Activated CD8-positive, alpha-beta memory T cell treated with anti-CD3 and anti-CD28 coated beads for 1 hour (primary cell): ENCODE measurements around the gene ACTL8.

ENCODE experiments used
- DNase-seq, 2 donors: peaks; one replicate each; pipeline ENCODE4 v3.0.0-alpha.2; 2020; ENCODE audit warnings: low read depth in 1 of 2; ENCODE audit errors: extremely low read depth in 1 of 2

The ACTL8 gene

GRCh38 chr1:17869815-17870214 lies 114.7 kb downstream of the ACTL8 start:
- DNase-seq, result no peak

DNA sequence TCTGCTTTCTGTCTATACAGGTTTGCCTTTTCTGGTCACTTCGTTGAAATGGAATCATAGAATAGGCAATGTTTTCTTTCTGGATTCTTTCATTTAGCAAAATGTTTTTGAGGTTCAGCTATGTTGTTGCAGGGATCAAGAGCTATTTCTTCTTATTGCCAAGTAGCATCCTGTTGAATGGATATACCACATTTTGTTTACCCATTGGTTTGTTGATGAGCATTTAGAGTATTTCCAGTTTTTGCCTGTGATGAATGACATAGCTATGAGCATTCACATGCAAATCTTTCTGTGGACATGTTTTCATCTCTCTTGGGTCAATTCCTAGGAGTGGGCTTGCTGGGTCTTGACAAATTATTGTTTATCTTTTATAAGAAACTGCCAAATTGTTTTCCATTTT lies 115.5 kb downstream of the ACTL8 start:
- no peak for DNase-seq

- no peak for DNase-seq
Observed at GRCh38 chr1:17873007-17873675, 118.0 kb downstream of the ACTL8 start.

DNA sequence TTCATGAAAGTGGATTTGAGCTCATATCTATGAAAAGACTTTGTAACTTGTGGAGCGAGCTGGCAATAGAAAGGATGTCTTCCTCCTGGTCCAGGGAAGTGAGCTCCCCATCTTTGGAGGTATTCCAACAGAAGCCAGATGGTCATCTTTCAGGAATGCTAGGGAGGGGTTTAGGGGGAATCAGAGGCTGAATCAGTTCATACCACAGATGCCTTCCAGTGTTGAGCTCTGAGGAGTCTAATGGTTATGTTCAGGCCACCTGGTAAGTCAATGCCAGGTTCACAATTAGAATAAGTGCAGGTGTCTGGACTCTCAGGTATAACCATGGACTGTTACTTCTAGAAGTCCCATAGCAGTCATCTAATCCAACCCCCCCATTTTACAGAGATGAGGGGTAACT lies 119.1 kb downstream of the ACTL8 start:
- no peak for DNase-seq

DNA sequence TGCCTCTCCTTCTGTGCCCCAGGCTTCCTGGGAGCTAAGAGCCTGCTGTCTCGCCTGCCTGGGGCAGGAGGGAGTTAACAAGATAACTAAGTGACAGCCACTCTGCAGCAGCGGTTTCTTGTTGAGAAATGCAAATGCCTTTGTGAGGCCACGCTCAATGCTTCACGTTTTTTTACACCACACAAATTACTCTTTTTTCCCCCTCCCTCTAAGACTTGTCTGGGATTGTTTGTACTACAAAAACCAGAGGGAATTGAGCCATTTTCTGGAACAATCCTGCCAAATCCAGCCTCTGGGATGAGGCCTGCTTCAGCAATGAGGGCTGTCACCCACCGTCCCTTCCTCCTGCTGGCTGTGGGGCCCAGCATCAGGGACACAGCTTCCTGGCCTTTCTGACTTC lies 119.6 kb downstream of the ACTL8 start:
- DNase-seq, result no peak

- no peak for DNase-seq
Observed at GRCh38 chr1:17875171-17875881, 120.2 kb downstream of the ACTL8 start.

- no peak for DNase-seq
Observed at GRCh38 chr1:17875882-17876280, 120.7 kb downstream of the ACTL8 start.
